Cardiac fibroblast (primary cell): ENCODE measurements around the gene NHSL2.

Experiments used
- DNase-seq, 2 donors: peaks; one replicate each; pipeline versions ENCODE4 v3.0.0 to v3.0.0-alpha.2; 2010; ENCODE audit warnings: low read depth in 2 of 2
- H3K4me3 ChIP-seq, 2 donors: replicated peaks in 1 of 2; 1 replicate in 1 of 2; 2 replicates in 1 of 2; pipeline ENCODE4 v1.5.1; 2011; ENCODE audit warnings: low read depth in 2 of 2, low read length in 2 of 2, mild to moderate bottlenecking in 2 of 2, moderate library complexity in 1 of 2
- CTCF ChIP-seq: IDR thresholded peaks from one replicate; pipeline ENCODE4 v1.5.1; 2011; ENCODE audit warnings: low read depth, mild to moderate bottlenecking, low read length, inconsistent platforms

Gene NHSL2

GRCh38 chrX:72037601-72038000 lies 127.0 kb downstream of the NHSL2 start:
- no peak for TF ChIP-seq CTCF
- no peak overlapping the region for H3K4me3 ChIP-seq
- no peak for DNase-seq

GRCh38 chrX:72038016-72038415 lies 127.4 kb downstream of the NHSL2 start:
- DNase-seq = no peak
- H3K4me3 ChIP-seq = no peak overlapping the region
- TF ChIP-seq CTCF = no peak

- no peak for TF ChIP-seq CTCF
- H3K4me3 ChIP-seq = no peak overlapping the region
- no peak for DNase-seq
Measured at GRCh38 chrX:72038868-72039267, 128.2 kb downstream of the NHSL2 start.

GRCh38 chrX:72040506-72040905 lies 129.9 kb downstream of the NHSL2 start:
- no peak for TF ChIP-seq CTCF
- DNase-seq = no peak
- no peak overlapping the region for H3K4me3 ChIP-seq

GRCh38 chrX:72041176-72041575 lies 130.5 kb downstream of the NHSL2 start:
- no peak overlapping the region for H3K4me3 ChIP-seq
- TF ChIP-seq CTCF = no peak
- DNase-seq = no peak

GRCh38 chrX:72041871-72042851 lies 131.5 kb downstream of the NHSL2 start:
- no peak for DNase-seq
- TF ChIP-seq CTCF = no peak
- no peak overlapping the region for H3K4me3 ChIP-seq
